NT2/D1 (cell line): ENCODE data around the gene ZNF469.

Experiments used
- SUZ12 ChIP-seq: IDR thresholded peaks from 2 replicates; pipeline ENCODE4 v1.6.1; 2011; ENCODE audit not compliant: insufficient read length, insufficient read depth; ENCODE audit errors: extremely low read depth
- YY1 ChIP-seq: IDR thresholded peaks from 2 replicates; pipeline ENCODE4 v1.6.1; 2011; ENCODE audit not compliant: insufficient read length, insufficient read depth
- ZNF274 ChIP-seq: IDR thresholded peaks from 2 replicates; pipeline ENCODE4 v1.6.1; 2011; ENCODE audit warnings: mild to moderate bottlenecking, low read depth, low read length

DNA sequence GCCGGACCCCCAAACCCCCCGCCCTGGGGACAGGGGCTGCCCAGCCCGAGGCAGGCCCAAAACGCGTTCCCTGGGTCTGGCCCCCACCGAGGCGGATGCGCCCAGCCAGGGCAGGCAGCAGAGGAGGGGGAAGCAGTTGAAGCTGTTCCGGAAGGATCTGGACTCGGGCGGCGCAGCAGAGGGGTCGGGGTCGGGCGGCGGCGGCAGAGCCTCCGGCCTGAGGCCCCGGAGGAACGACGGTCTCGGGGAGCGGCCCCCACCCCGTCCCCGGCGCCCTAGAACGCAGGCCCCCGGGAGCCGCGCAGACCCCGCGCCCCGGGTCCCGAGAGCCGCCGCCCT, 47.4 kb downstream of the ZNF469 start:
- TF ChIP-seq YY1, result no peak
- TF ChIP-seq ZNF274, result no peak
- TF ChIP-seq SUZ12, result no peak
